HG02588 (cell line): ENCODE measurements around the gene GLP1R.

Experiments used
- ATAC-seq: cut with Tn5 transposase; IDR thresholded peaks from one replicate; pipeline ENCODE4 v1.9.1; 2021; ENCODE audit warnings: mild to moderate bottlenecking, moderate library complexity; ENCODE audit not compliant: unreplicated experiment

GLP1R gene

GRCh38 chr6:39048481-39049399, at the start of gene GLP1R:
Gene GLP1R (plus strand): TSS chr6:39048781. CDS start chr6:39048841, 60 bp downstream.
- ATAC-seq: no peak

- ATAC-seq: no peak
Observed at GRCh38 chr6:39003072-39003471, 45.5 kb upstream of the GLP1R start.

GRCh38 chr6:39003492-39003891, 45.1 kb upstream of the GLP1R start:
- ATAC-seq: no peak

- no peak for ATAC-seq
Observed at GRCh38 chr6:39004801-39005200, 43.8 kb upstream of the GLP1R start.

GRCh38 chr6:39005774-39006173, 42.8 kb upstream of the GLP1R start:
- ATAC-seq: no peak

GRCh38 chr6:39007575-39007974, 41.0 kb upstream of the GLP1R start:
- no peak for ATAC-seq

- no peak for ATAC-seq
Observed at GRCh38 chr6:39008737-39009136, 39.8 kb upstream of the GLP1R start.

- ATAC-seq: no peak
Observed at GRCh38 chr6:39009476-39009875, 39.1 kb upstream of the GLP1R start.

GRCh38 chr6:39016839-39017546, 31.6 kb upstream of the GLP1R start:
- no peak for ATAC-seq

- ATAC-seq: no peak
Observed at GRCh38 chr6:39017547-39017880, 31.1 kb upstream of the GLP1R start.

GRCh38 chr6:39018103-39018502, 30.5 kb upstream of the GLP1R start:
- no peak for ATAC-seq

GRCh38 chr6:39020136-39020535, 28.4 kb upstream of the GLP1R start:
- ATAC-seq: no peak

- ATAC-seq: no peak
Observed at GRCh38 chr6:39021041-39021440, 27.5 kb upstream of the GLP1R start.

GRCh38 chr6:39021779-39022178, 26.8 kb upstream of the GLP1R start:
- ATAC-seq: no peak

- ATAC-seq: no peak
Observed at GRCh38 chr6:39026175-39026574, 22.4 kb upstream of the GLP1R start.

- no peak for ATAC-seq
Observed at GRCh38 chr6:39029156-39030011, 19.2 kb upstream of the GLP1R start.

- no peak for ATAC-seq
Observed at GRCh38 chr6:39035681-39036080, 12.9 kb upstream of the GLP1R start.

GRCh38 chr6:39037082-39037508, 11.5 kb upstream of the GLP1R start:
- ATAC-seq: no peak

GRCh38 chr6:39037707-39038106, 10.9 kb upstream of the GLP1R start:
- ATAC-seq: no peak

GRCh38 chr6:39040080-39040673, 8.4 kb upstream of the GLP1R start:
- no peak for ATAC-seq

GRCh38 chr6:39041072-39041471, 7.5 kb upstream of the GLP1R start:
- ATAC-seq: no peak
